NCI-H524 treated with DMSO at 0.1 percent for 48 hours (cell line): ENCODE data around the gene CLIC5.

Experiments
- DNase-seq: peaks from one replicate; lab custom pipeline; 2025; lab: John Stamatoyannopoulos, UW

The CLIC5 gene

GRCh38 chr6:45965007-45965406 is 50.7 kb downstream of the CLIC5 start:
- DNase-seq = no peak

GRCh38 chr6:45964300-45964699 is 51.4 kb downstream of the CLIC5 start:
- DNase-seq = no peak

- DNase-seq = no peak
These were observed 51.8 kb downstream of the CLIC5 start for GRCh38 chr6:45963896-45964295.

- DNase-seq = no peak
These were observed 54.5 kb downstream of the CLIC5 start for GRCh38 chr6:45961125-45961524.

GRCh38 chr6:45959534-45960145 is 56.0 kb downstream of the CLIC5 start:
- DNase-seq = peak; percentile 55

GRCh38 chr6:45956663-45957062 is 59.0 kb downstream of the CLIC5 start:
- no peak for DNase-seq

- no peak for DNase-seq
These were observed 59.5 kb downstream of the CLIC5 start for GRCh38 chr6:45956176-45956575.

- no peak for DNase-seq
These were observed 60.1 kb downstream of the CLIC5 start for GRCh38 chr6:45955597-45955996.

- DNase-seq = no peak
These were observed 63.1 kb downstream of the CLIC5 start for GRCh38 chr6:45952546-45952945.

- no peak for DNase-seq
These were observed 63.5 kb downstream of the CLIC5 start for GRCh38 chr6:45952168-45952529.

- no peak for DNase-seq
These were observed 64.1 kb downstream of the CLIC5 start for GRCh38 chr6:45951321-45952167.

- DNase-seq = no peak
These were observed 66.4 kb downstream of the CLIC5 start for GRCh38 chr6:45949256-45949655.

GRCh38 chr6:45947807-45948206 is 67.9 kb downstream of the CLIC5 start:
- no peak for DNase-seq

GRCh38 chr6:45946887-45947286 is 68.8 kb downstream of the CLIC5 start:
- no peak for DNase-seq

- no peak for DNase-seq
These were observed 69.3 kb downstream of the CLIC5 start for GRCh38 chr6:45946352-45946751.

GRCh38 chr6:45942953-45943352 is 72.7 kb downstream of the CLIC5 start:
- no peak for DNase-seq

- no peak for DNase-seq
These were observed 81.8 kb downstream of the CLIC5 start for GRCh38 chr6:45933855-45934254.

- no peak for DNase-seq
These were observed 84.4 kb downstream of the CLIC5 start for GRCh38 chr6:45931232-45931631.

- no peak for DNase-seq
These were observed 85.1 kb downstream of the CLIC5 start for GRCh38 chr6:45930420-45931040.

- no peak for DNase-seq
These were observed 86.0 kb downstream of the CLIC5 start for GRCh38 chr6:45929421-45930361.

- no peak for DNase-seq
These were observed 86.8 kb downstream of the CLIC5 start for GRCh38 chr6:45928721-45929305.
